Activated effector memory CD4-positive, alpha-beta T cell treated with Interleukin-2 at 50 U/mL for 16 hours (primary cell): ENCODE data around the gene B3GNT5.

Experiments used
- DNase-seq: peaks from one replicate; pipeline ENCODE4 v3.0.0-alpha.2; 2020

The B3GNT5 gene

DNA sequence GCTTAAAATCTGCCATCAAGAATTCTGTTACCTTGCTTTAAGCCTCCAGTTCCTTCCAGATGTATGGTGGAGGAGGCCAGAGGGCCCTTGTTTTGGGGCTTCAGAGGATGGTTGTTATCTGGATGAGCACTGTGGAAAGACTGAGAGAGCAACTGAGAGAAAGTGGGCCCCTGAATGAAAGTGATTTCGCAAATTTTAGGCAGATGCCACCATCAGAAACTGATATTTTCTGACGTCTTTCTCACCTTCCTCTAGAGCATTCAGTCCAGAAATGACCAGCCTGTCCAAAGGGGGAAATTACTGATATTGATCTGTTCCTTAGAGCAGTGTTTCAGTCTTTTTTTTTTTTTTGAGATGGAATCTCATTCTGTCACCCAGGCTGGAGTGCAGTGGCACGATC lies 13.4 kb downstream of the B3GNT5 start:
- DNase-seq = no peak

DNA sequence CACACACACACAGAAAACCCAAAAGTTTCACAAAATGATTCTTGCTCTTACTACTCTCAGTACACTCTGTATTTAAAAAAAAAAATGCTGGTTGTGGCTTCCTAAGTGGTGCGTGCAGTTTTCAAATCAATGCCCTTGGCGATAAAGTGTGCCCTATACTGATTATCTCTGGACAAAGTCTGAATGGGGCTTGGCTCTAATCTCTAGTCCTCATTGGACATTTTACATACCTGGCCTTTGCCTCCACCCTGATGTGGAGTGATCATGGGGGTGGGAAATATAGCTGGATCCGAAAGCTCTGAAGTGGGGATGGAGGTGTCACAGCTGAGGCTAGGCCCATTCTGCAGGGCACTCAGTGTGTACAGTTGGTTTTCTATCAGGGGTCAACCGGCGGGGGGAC lies 14.1 kb downstream of the B3GNT5 start:
- DNase-seq = no peak

DNA sequence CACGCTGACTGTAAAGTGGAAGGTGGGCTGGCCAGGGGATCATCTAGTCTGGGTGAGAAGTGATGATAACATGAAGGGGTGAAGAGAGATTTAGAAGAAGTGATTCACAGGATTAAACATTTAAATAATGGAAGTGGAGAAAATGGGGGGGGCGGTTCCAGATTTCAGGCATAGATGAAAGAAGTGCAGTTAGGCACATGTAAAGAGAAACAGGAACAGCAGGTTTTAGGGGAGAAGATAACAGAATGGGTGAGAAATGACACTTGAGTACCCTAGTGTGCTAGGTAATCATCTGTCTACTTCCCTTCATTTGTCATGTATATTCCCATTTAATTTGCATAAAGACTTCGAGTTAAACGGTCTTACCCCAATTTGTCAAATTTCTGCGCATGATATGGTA lies 15.3 kb downstream of the B3GNT5 start:
- DNase-seq = no peak

DNA sequence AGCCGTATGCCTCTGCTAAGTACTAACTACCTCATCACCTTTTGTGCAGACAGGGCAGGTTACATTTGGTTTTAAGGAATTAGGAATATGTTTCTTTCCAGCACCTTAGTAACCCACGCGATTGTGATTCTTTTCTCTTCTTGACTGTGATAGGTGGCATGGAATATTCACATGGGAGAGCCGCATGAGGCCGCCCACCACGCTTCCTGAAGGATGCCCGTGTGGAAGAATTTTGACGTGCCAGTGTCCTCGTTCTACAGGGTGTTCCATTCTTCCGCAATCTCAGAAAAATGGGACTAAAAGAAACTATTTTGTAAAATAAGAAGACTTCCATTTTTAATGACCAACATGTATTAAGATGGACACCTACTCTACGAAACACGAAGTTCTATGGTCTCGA lies 16.3 kb downstream of the B3GNT5 start:
- no peak for DNase-seq

DNA sequence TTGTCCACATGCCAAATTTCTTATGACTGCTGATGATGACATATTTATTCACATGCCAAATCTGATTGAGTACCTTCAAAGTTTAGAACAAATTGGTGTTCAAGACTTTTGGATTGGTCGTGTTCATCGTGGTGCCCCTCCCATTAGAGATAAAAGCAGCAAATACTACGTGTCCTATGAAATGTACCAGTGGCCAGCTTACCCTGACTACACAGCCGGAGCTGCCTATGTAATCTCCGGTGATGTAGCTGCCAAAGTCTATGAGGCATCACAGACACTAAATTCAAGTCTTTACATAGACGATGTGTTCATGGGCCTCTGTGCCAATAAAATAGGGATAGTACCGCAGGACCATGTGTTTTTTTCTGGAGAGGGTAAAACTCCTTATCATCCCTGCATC lies 17.3 kb downstream of the B3GNT5 start:
- DNase-seq = no peak

DNA sequence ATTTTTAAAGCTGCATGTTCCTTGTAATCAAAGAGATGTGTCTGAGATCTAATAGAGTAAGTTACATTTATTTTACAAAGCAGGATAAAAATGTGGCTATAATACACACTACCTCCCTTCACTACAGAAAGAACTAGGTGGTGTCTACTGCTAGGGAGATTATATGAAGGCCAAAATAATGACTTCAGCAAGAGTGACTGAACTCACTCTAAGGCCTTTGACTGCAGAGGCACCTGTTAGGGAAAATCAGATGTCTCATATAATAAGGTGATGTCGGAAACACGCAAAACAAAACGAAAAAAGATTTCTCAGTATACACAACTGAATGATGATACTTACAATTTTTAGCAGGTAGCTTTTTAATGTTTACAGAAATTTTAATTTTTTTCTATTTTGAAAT lies 19.1 kb downstream of the B3GNT5 start:
- DNase-seq = no peak

DNA sequence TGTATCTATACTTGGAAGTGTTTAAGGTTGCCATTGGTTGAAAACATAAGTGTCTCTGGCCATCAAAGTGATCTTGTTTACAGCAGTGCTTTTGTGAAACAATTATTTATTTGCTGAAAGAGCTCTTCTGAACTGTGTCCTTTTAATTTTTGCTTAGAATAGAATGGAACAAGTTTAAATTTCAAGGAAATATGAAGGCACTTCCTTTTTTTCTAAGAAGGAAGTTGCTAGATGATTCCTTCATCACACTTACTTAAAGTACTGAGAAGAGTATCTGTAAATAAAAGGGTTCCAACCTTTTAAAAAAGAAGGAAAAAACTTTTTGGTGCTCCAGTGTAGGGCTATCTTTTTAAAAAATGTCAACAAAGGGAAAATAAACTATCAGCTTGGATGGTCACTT lies 19.7 kb downstream of the B3GNT5 start:
- no peak for DNase-seq

DNA sequence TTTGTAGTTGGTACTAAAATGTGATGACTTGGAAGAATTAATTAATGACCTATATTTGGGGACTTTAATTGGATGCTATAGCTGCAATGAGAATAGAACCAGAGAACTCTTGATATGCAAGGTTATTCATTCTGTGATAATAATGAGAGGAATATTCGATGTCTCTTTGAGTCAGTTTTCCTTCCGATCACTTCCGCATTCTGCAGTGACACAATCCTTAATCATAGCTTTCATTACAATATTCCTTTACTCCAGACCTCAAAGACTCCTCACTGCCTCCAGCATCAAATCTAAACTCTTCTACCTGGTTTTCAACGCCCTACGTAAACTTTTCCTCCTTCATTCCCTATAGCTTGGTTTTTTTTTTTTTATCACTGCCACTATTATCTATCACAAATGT lies 21.6 kb downstream of the B3GNT5 start:
- no peak for DNase-seq

DNA sequence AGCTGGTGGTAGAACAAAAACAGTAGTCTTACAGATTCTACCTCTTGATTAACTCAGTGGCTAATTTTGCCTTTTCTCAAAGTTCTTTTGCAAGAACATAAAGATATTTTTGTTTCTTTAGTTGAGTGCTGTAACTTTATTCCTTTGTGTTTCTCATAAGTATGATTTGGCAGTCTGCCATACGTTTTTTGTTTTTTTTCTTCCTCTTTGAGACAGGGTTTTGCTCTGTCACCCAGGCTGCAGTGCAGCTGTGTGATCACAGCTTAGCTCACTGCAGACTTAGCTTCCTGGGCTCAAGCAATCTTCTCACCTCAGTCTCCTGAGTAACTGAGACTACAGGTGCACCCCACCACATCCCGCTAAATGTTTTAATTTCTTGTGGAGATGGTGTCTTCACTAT lies 22.4 kb downstream of the B3GNT5 start:
- DNase-seq = no peak

DNA sequence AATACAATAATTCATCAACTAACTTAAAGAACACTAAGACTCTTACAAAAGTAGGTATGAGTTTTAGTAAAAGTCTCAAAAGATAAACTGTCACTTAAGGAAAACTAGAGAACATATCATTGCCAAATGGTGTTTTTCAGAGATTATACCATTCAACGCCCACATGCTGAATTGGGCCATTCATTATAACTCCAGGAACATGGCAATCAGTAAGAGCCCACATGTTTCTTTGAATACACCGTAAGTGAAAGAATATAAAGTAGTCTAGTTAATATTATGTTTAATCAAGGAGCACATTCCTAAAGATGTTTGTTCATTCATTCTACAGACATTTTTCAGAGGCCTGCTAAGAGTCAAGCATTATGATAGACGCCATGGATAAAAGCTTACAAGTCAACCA lies 22.9 kb downstream of the B3GNT5 start:
- no peak for DNase-seq

DNA sequence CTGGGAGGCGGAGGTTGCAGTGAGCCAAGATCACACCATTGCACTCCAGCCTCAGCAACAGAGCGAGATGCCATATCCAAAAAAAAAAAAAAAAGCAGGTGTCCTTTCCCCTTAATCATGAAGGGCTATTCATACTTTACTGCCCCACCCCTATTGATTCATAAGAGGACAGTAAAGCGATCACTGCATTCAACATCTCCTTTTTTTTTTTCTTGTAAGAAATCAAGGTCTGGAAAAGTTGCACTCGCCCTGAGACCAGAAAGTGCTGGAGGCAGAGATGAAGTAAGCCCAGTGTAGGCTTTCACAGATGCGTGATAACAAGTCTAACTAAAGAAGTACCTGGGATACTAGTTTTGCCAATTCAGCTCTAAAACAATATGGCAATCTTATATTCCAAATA lies 24.2 kb downstream of the B3GNT5 start:
- no peak for DNase-seq

DNA sequence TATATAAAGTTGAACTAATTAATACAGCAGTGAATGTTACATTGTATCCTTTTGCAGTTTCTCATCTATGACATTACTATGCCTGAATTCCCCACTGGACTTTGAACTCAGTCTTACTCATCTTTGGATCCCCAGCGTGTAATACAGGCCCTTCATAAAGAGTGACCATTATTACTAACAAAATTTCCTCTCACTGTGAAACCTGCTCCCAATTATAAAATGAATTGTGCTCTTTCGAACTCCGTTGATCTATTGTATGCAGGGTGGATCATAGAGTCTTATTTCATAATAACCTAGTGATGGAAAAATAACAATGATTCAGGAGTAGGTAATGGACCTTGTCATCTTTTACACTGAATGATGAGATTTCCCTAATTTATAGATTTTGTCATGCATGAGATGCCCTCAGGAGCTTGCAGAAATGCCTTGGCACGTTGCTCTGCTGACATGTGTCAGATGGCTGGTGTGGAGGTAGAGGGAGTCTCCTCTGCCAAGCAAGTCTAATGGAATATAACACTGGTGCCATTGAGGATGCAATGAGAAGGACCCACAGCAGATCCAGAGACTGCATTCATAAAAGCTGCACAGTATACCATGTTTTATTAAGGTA lies 25.5 kb downstream of the B3GNT5 start:
- no peak for DNase-seq

DNA sequence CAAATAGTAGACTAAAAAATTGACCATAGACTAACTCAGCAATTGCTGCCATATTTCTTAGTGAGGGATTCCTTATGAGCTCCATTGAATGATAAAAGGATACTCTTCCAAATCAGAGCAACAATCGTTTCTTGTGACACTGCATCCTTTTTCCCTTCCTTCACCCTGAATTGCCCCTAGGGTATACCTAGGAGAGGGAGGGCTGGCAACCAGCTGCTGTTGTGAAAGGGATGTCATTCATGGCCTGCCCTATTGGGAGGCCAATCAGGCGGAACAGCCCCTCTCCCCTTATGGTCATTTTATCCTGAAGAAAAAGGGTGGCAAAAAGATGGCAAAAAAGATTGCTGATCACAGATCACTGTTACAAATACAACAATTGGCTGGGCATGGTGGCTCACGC lies 26.3 kb downstream of the B3GNT5 start:
- DNase-seq = no peak

DNA sequence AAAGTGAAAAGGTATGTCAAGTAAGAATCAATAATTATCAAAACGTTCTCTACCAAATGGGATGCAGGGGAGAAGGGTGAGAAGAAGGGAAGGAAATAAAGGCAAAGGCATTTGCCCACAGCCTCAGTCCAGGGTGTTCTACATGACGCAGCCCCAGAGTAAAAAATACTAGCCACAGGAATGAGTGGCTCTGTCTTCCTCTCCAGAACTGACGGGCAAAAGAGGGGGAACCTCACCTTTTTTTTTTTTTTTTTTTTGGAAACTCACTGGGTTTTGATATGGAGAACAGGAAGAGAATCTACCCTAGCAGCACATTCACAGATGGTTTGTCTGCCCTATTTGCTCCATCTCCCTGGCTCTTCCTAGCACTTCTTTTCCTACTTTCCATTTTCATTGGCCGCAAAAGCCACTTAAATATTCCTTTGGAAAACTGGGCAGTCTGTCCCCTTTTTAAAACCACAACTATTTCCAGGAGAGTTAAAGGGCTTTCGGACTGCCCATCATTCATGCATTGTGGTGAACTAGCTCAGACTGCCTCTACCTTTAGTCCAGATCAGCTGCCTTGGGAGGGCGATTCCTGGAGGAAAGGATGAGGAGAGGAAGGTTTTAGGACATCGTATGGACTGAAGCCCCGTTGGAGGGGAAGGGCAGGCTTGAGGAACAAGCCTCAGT lies 28.2 kb downstream of the B3GNT5 start:
- DNase-seq = no peak

DNA sequence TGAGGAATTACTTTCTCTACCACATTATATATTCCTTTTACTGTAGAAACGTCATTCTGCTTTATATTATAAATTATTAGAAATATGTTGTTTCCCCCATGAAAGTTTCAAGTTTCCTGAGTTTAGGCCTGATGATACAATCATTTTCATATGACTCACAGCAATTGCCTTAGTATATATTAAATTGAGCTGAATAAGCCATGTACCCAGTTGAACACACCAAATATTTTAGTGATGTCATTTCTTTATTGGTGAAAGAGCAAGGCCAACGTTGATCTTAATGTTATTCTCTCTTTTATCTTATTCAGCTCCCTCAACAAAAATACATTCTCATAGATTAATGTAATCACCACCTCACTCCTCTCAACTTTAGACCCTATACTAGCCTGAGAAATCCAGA lies 30.8 kb downstream of the B3GNT5 start:
- DNase-seq = no peak

DNA sequence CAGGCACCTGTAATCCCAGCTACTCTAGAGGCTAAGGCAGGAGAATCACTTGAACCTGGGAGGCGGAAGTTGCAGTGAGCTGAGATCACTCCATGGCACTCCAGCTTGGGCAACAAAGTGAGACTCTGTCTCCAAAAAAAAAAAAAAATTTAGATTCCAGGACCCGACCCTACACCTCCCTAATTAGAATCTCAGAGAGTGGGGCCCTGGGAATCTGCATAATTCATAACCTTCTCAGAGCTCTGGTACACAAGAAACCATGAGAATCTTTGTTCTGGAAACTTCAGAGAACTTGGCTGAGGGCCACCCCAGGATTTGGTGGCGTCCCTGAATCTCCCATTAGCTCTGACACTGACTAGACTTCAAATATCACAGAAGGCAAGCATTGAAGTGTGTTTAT lies 31.5 kb downstream of the B3GNT5 start:
- DNase-seq = no peak

DNA sequence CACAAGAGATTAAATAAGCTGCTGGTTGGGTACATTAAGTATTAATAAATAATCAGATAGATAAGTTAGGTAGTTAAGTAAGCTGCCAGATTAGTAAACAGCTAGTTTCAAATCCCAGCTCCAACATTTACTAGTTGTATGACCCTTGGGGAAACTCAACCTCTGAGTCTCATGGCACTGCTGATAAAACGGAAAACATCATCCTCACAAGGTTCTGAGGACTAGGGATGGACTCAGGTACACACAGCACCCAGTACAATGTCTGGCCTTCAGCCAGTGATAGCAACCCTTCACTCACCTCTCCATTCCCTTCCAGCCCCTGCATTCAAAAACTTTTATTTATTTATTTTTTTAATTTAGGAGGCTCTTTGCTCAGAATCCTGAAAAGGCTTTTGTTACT lies 32.3 kb downstream of the B3GNT5 start:
- no peak for DNase-seq

DNA sequence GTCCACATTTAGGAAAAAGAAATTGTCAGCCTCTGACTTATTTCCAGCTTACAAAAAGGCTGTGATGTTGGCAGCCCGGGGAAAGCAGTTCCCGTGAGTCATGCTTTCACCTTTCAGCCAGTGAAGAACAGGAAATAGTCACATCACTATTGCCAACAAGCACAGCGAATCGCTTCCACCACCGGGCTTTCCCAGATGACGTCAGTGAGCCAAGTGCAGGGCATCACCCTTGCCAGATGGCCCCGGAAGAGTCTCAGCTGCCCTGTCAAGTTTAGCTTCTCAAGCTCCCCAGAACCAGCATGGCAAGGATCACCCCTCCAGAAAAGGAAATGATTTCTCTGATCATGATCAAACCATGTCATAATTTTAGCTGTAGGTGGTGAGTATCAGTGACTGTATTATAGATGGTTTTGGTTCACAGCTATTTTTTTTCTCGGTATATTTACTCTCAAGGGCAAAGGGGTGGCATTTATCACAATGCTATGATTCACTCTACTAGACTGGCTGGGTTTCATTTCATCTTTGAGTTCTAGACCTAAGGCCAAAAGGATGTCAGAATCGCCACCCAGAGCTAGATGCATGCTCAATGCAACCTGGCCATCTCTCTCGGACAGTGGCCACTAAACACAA lies 32.9 kb downstream of the B3GNT5 start:
- DNase-seq = peak; percentile 77

DNA sequence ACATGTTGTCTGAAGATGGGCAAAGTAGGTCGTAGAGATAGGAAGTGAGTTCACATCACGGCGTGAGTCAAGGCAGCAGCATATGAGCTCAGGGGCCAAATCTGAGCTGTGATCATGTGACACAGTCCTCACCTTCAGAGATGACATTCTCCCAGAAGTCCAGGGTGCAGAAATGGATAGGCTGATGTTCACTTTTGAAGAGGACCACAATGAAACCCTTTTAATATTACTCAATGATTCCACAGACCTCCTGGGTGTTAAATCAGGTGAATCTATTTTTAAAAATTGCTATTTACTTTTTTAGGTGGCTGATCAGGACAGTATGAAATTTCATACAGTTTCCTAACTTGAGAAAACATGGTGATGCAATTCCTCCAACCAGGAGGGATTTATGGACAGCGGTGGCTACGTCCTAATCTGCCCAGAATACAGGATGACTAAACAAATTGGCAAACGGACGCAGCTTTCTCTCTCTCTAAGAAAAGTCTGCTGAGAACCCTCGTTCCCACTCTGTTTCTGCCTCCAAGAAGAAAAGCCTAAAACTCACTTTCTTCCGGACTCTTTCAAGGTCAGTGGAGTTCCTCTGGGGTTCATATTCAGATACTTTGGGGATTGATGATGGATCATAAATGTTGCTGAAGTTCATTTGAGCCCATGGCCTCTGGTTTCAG lies 34.4 kb downstream of the B3GNT5 start:
- DNase-seq = no peak

DNA sequence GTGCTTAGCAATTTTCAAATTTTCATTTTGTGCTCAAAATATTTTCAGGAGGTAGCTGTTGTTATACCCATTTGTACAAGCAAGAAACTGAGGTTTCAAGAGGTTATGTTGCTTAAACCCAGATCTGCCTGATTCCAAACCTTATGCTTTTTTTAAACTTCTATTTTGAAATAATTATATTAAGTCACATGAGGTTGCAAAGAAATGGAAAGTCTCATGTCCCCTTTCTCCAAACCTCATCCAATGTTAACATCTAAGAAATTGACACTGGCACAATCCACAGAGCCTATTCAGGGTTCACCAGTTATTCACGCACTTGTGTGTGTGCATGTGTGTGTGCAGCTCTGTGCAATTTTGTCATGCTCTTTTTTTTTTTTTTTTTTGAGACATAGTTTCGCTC lies 35.1 kb downstream of the B3GNT5 start:
- no peak for DNase-seq

DNA sequence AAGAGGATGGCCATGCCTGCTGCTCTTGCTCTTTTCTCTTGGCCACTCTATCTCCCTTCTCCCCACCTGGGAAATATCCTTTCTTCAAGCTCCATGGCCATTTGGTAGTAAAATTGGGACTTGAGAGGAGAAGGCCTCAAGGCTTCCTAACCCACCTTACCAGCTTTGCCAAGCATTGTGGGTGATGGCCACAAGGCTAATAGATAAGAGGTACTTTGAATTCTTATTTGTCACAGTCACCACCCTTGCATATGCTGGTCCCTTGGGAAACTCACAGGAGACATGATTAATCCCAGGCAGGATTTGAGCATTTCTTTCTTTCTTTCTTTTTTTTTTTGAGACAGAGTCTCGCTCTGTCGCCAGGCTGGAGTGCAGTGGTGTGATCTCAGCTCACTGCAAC lies 37.2 kb downstream of the B3GNT5 start:
- DNase-seq = no peak

DNA sequence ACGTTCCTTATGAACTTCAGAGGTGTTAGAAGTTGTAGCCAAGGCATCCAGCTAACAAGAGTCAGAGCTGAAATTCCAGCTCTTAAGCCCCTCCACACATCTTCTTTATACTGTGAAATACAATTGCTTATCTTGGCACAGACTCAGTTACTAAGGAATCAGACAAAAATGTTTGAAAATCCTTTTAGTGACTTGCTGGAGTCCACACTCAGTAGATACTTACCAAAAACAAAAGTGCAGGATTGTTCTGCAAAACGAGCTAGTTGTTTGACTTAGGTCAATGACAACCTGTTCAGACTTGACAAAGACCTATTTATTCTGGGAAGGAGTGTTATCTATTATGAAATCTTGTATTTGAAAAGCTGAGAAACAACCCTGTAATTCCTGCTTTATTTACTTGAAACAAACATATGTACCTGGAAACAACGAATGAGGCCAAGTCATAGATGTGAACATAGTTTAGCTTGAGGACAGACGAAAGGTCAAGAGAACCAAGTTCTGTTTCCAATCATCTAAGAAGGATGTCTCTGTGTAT lies 38.5 kb downstream of the B3GNT5 start:
- DNase-seq = no peak

DNA sequence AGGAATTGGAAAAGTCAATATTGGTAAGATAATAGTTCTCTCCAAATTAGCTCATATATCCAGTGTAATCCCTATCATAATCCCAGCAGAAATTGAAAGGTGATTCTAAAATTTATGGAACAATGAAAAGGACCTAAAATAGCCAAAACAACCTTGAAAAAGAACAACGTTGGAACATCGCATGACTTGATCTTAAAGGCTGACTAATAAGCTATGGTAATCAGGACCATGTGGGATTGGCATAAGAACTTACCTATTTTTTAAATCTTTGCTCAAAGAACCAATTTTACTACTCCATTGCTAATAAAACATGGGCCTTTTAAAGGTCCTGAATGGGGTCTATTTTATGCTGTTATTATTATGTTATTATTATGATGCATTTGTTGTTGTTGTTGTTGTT lies 40.9 kb downstream of the B3GNT5 start:
- no peak for DNase-seq

DNA sequence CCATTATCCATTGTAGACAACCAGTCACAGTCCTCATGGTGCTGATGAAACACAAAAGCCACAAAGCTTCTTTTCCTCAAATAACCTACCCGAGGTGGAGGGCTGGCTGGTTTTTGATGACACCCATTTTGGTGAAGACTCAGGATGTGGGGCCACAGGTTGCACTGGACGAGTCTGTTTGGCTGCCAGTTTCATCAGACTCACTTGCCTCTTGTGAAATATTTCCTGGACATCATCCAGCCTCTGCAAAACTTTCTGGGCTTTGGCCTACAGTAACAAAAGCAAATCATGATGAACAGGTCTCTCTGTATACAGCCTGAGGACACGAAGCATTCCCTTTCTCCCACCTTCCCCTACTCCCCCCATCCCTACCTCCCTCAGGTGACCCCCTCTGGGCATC lies 42.2 kb downstream of the B3GNT5 start:
- DNase-seq = no peak
